Neural cell (in vitro differentiated cells): ENCODE measurements around the gene ATP6V1B1. TPM values are rescaled to one million over a fixed set of nuclear protein-coding genes. Genes with fewer than 3 reads are reported as not detected.

Experiments
- H2AFZ ChIP-seq: fragments of 200-600, 300-800 bp; sonication (generic), shearing (Covaris generic); 2 replicates; pipeline ENCODE4 v1.6.0; 2014; ENCODE audit warnings: low read depth, mild to moderate bottlenecking, antibody characterized with exemption, low read length, moderate library complexity
- H3F3A ChIP-seq: fragments of 200-600 bp; shearing (Covaris generic); 2 replicates; pipeline ENCODE4 v1.6.1; 2016; ENCODE audit warnings: mild to moderate bottlenecking, moderate library complexity, mixed read lengths, antibody characterized with exemption, low read length; ENCODE audit not compliant: insufficient read depth, poor library complexity, severe bottlenecking
- H3K27ac ChIP-seq: fragments of 200-600, 300-800 bp; sonication (generic), shearing (Covaris generic); 2 replicates; pipeline ENCODE4 v1.5.1; 2014; ENCODE audit warnings: mild to moderate bottlenecking, low read length, moderate library complexity
- H3K27me3 ChIP-seq: fragments of 300-800, 200-600 bp; sonication (generic), shearing (Covaris generic); 2 replicates; pipeline ENCODE4 v1.6.0; 2014; ENCODE audit warnings: mild to moderate bottlenecking, low read depth, low read length, moderate library complexity; ENCODE audit not compliant: insufficient read depth
- H3K36me3 ChIP-seq: fragments of 300-800, 200-600 bp; sonication (generic), shearing (Covaris generic); 2 replicates; pipeline ENCODE4 v1.5.1; 2014; ENCODE audit warnings: mild to moderate bottlenecking, antibody characterized with exemption, low read length, moderate library complexity; ENCODE audit not compliant: insufficient read depth
- H3K4me2 ChIP-seq: fragments of 300-800, 200-600 bp; sonication (generic), shearing (Covaris generic); 2 replicates; pipeline ENCODE4 v1.6.0; 2014; ENCODE audit warnings: mild to moderate bottlenecking, low read length
- H3K4me3 ChIP-seq: fragments of 300-800, 200-600 bp; sonication (generic), shearing (Covaris generic); 2 replicates; pipeline ENCODE4 v1.5.1; 2014; ENCODE audit warnings: mild to moderate bottlenecking, low read length, moderate library complexity
- H3K79me2 ChIP-seq: fragments of 200-600 bp; shearing (Covaris generic); replicated peaks from 2 replicates; pipeline ENCODE4 v1.6.0; 2014; ENCODE audit warnings: mild to moderate bottlenecking, low read length, moderate library complexity; ENCODE audit not compliant: insufficient read depth
- H3K9ac ChIP-seq: fragments of 300-800, 200-600 bp; sonication (generic), shearing (Covaris generic); 2 replicates; pipeline ENCODE4 v1.6.1; 2016; ENCODE audit warnings: mild to moderate bottlenecking, low read length, mixed read lengths
- H3K9me2 ChIP-seq: fragments of 200-600 bp; shearing (Covaris generic); 2 replicates; pipeline ENCODE4 v1.6.1; 2016; ENCODE audit warnings: mild to moderate bottlenecking, low read length, mixed read lengths; ENCODE audit not compliant: insufficient read depth
- H3K9me3 ChIP-seq: fragments of 200-600, 300-800 bp; sonication (generic), shearing (Covaris generic); 2 replicates; pipeline ENCODE4 v1.6.1; 2016; ENCODE audit warnings: mild to moderate bottlenecking, mixed run types, low read length, moderate library complexity, mixed read lengths
- H4K20me1 ChIP-seq: fragments of 200-600 bp; shearing (Covaris generic); 2 replicates; pipeline ENCODE4 v1.6.1; 2016; ENCODE audit warnings: mild to moderate bottlenecking, mixed run types; ENCODE audit not compliant: insufficient read depth
- EP300 ChIP-seq: fragments of 450-650 bp; conservative IDR thresholded peaks from 2 replicates; pipeline ENCODE4 v1.6.1; 2014; ENCODE audit warnings: antibody characterized with exemption, mild to moderate bottlenecking, moderate library complexity; ENCODE audit not compliant: poor library complexity, severe bottlenecking
- EZH2 ChIP-seq: fragments of 200-600, 300-800 bp; shearing (Covaris generic), sonication (generic); IDR thresholded peaks from 2 replicates; pipeline ENCODE4 v1.6.1; 2014; ENCODE audit warnings: antibody characterized with exemption, low read length, borderline replicate concordance, mild to moderate bottlenecking; ENCODE audit not compliant: insufficient read depth, poor library complexity, severe bottlenecking
- MXI1 ChIP-seq: fragments of 450-650 bp; conservative IDR thresholded peaks from 2 replicates; pipeline ENCODE4 v1.6.1; 2014; ENCODE audit warnings: antibody characterized with exemption, mild to moderate bottlenecking; ENCODE audit not compliant: poor library complexity, severe bottlenecking
- POLR2AphosphoS5 ChIP-seq: IDR thresholded peaks from 2 replicates; pipeline ENCODE4 v1.6.1; 2012
- RAD21 ChIP-seq: fragments of 450-650 bp; conservative IDR thresholded peaks from 2 replicates; pipeline ENCODE4 v1.6.1; 2014; ENCODE audit warnings: antibody characterized with exemption, mild to moderate bottlenecking, moderate library complexity
- SMC3 ChIP-seq: fragments of 450-650 bp; conservative IDR thresholded peaks from 2 replicates; pipeline ENCODE4 v1.6.1; 2014; ENCODE audit warnings: antibody characterized with exemption, mild to moderate bottlenecking, moderate library complexity; ENCODE audit not compliant: poor library complexity
- TAF1 ChIP-seq: IDR thresholded peaks from 2 replicates; pipeline ENCODE4 v1.6.1; 2012; ENCODE audit warnings: low read depth
- polyA plus RNA-seq: library from polyadenylated mRNA; depleted of rRNA; stranded (reverse); fragments of >200 nt; gene quantifications from 2 replicates; pipeline ENCODE4 v1.2.3, GENCODE V29; 2014
- TF ChIP-seq, protein P1 (sequence below): fragments of 450-650 bp; IDR thresholded peaks from 2 replicates; pipeline ENCODE4 v1.5.1; 2014; ENCODE audit warnings: antibody characterized with exemption, mild to moderate bottlenecking, moderate library complexity; ENCODE audit not compliant: poor library complexity, severe bottlenecking

The ATP6V1B1 gene
- polyA plus RNA-seq, 1 donor from 2014 or later: 0.12 TPM

DNA sequence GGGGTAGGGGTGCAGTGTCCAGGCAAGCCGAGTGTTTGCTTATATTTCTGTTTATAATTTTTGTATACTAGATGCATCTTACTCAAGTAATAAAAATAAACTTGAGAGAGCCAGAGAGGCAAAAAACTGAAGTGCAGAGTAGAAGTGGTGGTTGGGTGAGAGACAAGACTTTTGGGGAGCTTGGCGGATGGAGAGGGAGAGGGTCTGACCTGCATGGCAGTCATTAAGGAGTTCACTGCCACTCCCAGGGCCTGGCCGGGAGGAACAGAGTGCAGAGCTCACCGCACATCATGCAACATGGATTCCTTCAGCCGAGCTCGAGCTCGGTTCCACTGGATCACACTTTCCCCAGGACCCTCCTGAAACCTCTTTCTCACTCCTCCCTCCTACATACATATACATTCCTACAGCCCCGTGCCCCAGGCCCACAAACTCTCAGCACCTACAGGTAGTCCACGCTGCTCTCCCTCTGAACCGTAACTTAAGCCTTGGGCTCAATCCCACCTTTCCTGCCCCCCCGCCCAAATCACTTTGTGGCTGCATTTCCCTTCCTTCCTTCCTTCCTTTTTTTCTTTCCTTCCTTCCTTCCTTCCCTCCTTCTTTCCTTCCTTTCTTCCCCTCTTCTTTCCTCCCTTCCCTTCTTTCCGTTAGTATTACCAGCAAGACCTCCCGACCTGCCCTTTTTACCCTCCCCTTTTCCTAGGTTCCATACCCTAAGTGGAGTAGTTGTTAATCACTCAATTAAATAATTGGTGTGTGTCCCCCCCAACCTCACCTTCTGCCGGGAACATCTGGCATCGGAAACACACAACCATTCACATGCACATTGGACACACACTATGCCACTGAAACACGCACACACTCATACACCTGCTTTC is 37.1 kb upstream of the ATP6V1B1 start:
- Histone ChIP-seq H3K9me2 (no peaks in the 10 kb centered on the region), H3K4me3 (no peak overlapping the region), H3K9me3 (peaks cover 4% of the 10 kb centered on the region), H2AFZ (no peak overlapping the region), H4K20me1 (no peaks in the 10 kb centered on the region), H3K36me3 (no peaks in the 10 kb centered on the region), H3K27ac (no peak overlapping the region), H3F3A (no peaks in the 10 kb centered on the region), H3K27me3 (peaks cover 100% of the 10 kb centered on the region), H3K79me2 (no peaks in the 10 kb centered on the region), H3K4me2 (no peak overlapping the region), H3K9ac (no peak overlapping the region)
- TF ChIP-seq MXI1: no peak
- TF ChIP-seq RAD21: no peak
- TF ChIP-seq, protein P1, sequence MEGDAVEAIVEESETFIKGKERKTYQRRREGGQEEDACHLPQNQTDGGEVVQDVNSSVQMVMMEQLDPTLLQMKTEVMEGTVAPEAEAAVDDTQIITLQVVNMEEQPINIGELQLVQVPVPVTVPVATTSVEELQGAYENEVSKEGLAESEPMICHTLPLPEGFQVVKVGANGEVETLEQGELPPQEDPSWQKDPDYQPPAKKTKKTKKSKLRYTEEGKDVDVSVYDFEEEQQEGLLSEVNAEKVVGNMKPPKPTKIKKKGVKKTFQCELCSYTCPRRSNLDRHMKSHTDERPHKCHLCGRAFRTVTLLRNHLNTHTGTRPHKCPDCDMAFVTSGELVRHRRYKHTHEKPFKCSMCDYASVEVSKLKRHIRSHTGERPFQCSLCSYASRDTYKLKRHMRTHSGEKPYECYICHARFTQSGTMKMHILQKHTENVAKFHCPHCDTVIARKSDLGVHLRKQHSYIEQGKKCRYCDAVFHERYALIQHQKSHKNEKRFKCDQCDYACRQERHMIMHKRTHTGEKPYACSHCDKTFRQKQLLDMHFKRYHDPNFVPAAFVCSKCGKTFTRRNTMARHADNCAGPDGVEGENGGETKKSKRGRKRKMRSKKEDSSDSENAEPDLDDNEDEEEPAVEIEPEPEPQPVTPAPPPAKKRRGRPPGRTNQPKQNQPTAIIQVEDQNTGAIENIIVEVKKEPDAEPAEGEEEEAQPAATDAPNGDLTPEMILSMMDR: no peak
- no peak for TF ChIP-seq TAF1
- no peak for TF ChIP-seq EP300
- TF ChIP-seq POLR2AphosphoS5: no peak

DNA sequence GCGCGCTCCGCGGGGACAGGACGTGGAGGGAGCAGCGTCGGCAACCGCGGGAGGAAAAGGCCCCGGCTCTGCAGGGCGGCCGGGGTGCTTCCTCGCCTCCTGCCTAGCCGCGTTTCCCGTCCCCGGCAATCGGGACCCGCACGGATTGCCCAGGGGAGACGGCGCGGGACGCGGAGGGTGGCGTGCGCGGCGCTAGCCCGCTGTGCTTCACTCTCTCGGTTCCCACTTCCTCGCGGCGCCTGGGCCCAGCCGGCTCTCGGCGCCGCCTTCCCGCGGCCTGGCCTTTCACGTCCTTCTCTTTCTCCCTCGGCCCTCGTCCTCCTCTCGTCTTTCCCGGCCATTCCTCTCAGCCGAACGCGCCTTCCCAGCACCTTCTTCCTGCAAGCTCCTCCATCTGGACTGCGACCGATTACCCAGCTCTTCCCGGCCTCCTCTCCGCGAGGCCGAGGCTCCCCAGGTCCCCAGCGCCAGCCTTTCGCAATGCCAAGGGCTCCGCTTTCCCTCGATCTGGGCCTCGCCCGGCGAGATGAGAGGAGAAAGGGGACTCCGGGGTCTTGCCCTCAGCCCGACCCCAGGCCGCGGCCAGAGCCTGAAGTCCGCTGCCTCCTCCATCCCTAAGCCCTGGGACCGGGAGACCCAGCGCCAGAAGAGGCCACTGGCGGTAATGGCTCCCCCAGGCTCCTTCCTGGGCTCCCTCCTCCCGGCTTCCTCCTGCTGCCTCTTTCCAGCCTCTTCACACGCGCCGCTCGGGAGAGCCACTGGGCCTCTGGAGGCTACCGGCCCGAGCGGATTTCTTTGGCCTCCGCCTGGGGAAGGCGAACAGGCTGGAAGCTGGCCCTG is 34.3 kb upstream of the ATP6V1B1 start:
- no peaks in the 10 kb centered on the region for H3K79me2 ChIP-seq
- H3K36me3 ChIP-seq: no peaks in the 10 kb centered on the region
- peak overlapping the region; percentile 25 for H3K4me2 ChIP-seq
- peaks cover 17% of the 10 kb centered on the region for H3K9me3 ChIP-seq
- no peak overlapping the region for H2AFZ ChIP-seq
- no peaks in the 10 kb centered on the region for H3F3A ChIP-seq
- H3K27ac ChIP-seq: no peak overlapping the region
- peak overlapping the region; percentile 68 for H3K4me3 ChIP-seq
- peak; percentile 52 for TF ChIP-seq EZH2
- no peak for TF ChIP-seq SMC3
- peak overlapping the region; percentile 40 for H3K9ac ChIP-seq
- H3K27me3 ChIP-seq: peaks cover 100% of the 10 kb centered on the region
- H3K9me2 ChIP-seq: no peaks in the 10 kb centered on the region
- H4K20me1 ChIP-seq: no peaks in the 10 kb centered on the region

DNA sequence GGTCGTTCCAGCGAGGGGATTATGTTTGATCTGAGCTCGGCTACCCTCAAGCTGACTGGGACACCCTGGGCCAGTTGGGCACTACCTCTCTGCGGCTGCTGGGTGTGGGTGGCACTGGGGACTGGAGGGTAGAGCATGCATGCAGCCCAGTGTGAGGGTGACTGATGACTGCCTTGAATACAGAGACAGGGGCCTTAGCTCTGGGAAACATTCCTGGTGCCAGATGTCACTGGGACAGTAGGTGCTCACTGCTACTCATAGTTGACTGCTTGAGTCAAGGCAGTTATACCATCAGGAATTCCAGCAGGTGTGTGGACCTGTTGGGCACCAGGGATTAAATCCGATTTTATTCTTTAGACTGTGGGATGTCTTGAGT is 33.6 kb upstream of the ATP6V1B1 start:
- no peak overlapping the region for H2AFZ ChIP-seq
- TF ChIP-seq RAD21 (no peak), EZH2 (no peak)
- H3K4me3 ChIP-seq: peak overlapping the region; percentile 68
- peaks cover 17% of the 10 kb centered on the region for H3K9me3 ChIP-seq
- no peak overlapping the region for H3K9ac ChIP-seq
- H3K9me2 ChIP-seq: no peaks in the 10 kb centered on the region
- H3K36me3 ChIP-seq: no peaks in the 10 kb centered on the region
- no peaks in the 10 kb centered on the region for H3F3A ChIP-seq
- H4K20me1 ChIP-seq: no peaks in the 10 kb centered on the region
- no peaks in the 10 kb centered on the region for H3K79me2 ChIP-seq
- H3K27me3 ChIP-seq: peaks cover 100% of the 10 kb centered on the region
- no peak overlapping the region for H3K4me2 ChIP-seq
- H3K27ac ChIP-seq: no peak overlapping the region
